Gastrocnemius medialis (tissue), 4 donors: ENCODE measurements around the gene ERAL1.

Experiments used
- CTCF ChIP-seq, 5 experiments: fragments of 450-650 bp in 3 of 5; fragments of 200-600 bp in 2 of 5; sonication (generic) in 2 of 5; IDR thresholded peaks in 4 of 5; conservative IDR thresholded peaks in 1 of 5; 1 replicate in 4 of 5; 2 replicates in 1 of 5; pipeline ENCODE4 v1.5.1; 2016 to 2019; ENCODE audit warnings: antibody characterized with exemption in 5 of 5, mild to moderate bottlenecking in 3 of 5, moderate library complexity in 3 of 5
- POLR2A ChIP-seq, 2 donors: fragments of 450-650 bp; IDR thresholded peaks; one replicate each; pipeline ENCODE4 v1.6.1; 2017; ENCODE audit warnings: antibody characterized with exemption in 2 of 2, mild to moderate bottlenecking in 2 of 2, moderate library complexity in 2 of 2

GRCh38 chr17:28819582-28819981 is 35.2 kb upstream of the ERAL1 start:
- TF ChIP-seq CTCF (IDR thresholded peaks at IDR 0.05 in 4 of 5, conservative IDR thresholded peaks at IDR 0.05 in 1 of 5) (no peak), POLR2A (IDR thresholded peaks at IDR 0.05) (no peak)
